ENCODE results near the gene ADAMTS2.

The ADAMTS2 gene

DNA sequence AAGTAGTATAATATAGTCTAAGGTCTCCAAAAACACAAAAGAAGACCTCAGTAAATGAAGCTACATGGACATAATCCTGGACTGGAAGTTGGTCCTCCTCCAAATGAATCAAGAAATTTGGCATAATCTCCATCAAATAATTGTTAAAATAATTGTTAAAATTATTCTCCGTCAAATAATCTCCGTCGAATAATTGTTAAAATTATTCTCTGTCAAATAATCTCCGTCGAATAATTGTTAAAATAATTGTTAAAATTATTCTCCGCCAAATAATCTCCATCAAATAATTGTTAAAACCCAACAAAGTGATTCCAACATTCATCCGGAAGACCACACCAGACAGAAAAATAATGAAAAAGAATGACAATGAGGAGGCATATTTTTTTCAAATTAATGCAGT lies 130.6 kb downstream of the ADAMTS2 start:
- H3K27ac Mint-ChIP-seq: no peak overlapping the region

DNA sequence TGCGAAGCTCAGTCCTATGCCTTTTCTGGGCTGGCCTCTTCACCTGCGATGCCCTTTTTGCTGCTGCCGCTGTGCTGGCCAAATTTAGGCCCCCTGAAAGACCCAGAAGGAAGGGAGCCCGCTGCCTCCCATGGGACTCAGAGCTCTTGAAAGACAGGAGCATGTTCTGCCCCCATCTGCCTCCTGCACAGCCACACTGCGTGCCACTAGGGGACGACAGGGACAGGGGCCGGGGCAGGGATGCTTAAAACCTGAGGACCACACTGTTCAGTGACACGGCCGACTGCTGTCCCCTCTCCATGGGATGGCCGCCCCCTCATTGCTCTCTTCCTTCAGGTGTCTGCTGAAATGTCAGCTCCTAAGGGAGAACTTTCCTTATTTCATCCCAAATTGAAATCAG lies 132.4 kb downstream of the ADAMTS2 start:
- Mint-ChIP-seq H3K9me3 (no peaks in the 10 kb centered on the region), H3K4me1 (ENCODE audit: low read depth) (no peaks in the 10 kb centered on the region), H3K4me3 (no peak overlapping the region), H3K27ac (no peak overlapping the region), H3K36me3 (ENCODE audit: low read depth) (no peaks in the 10 kb centered on the region), H3K27me3 (ENCODE audit: low read depth) (no peaks in the 10 kb centered on the region)

More for the DNA sequence above, 130.6 kb downstream of the ADAMTS2 start:
- Mint-ChIP-seq H3K27me3 (ENCODE audit: low read depth) (no peaks in the 10 kb centered on the region), H3K9me3 (no peaks in the 10 kb centered on the region), H3K36me3 (ENCODE audit: low read depth) (no peaks in the 10 kb centered on the region), H3K4me1 (ENCODE audit: low read depth) (no peaks in the 10 kb centered on the region), H3K4me3 (no peak overlapping the region)

DNA sequence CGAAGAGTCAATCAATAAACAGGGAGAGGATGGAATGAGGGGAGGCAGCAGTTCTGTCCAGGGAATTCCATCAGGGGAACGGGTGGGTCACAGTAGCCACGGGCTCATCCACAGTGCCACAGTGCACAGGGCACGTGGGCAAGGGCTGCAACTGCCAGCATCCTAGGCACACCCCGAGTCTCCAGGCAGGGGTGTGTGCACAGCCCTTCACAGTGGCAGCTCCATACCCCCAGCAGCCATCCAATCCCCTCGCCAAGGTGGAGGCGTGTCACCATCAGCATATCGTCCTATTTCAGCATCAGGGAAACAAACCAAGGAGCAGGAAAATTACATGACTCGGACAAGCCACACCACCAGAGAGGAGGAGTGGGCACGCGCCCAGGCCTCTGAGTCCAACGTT lies 133.6 kb downstream of the ADAMTS2 start:
- H3K27me3 Mint-ChIP-seq (ENCODE audit: low read depth): no peaks in the 10 kb centered on the region
- no peak overlapping the region for H3K27ac Mint-ChIP-seq
- no peaks in the 10 kb centered on the region for H3K4me1 Mint-ChIP-seq (ENCODE audit: low read depth)
- no peaks in the 10 kb centered on the region for H3K36me3 Mint-ChIP-seq (ENCODE audit: low read depth)
- H3K9me3 Mint-ChIP-seq: no peaks in the 10 kb centered on the region
- no peak overlapping the region for H3K4me3 Mint-ChIP-seq

DNA sequence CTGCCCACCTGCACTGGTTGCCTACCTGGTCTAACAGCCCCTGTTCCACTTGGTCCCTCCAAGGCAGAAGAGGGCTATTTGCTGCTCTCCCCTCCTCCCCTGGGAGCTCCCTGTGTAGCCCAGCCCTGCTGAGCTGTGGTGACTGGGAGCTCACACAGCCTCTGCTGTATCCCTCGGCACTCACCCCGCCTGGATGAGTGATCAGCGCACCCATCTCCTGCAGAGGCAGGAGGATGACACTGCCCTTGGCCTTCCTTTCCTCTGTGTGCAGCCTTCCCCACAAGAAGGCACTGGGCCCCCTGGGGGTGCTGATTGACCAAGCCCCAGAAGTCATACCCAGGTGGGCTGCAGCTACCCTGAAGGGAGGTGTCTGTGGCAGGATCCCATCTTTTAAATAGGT lies 134.2 kb downstream of the ADAMTS2 start:
- H3K9me3 Mint-ChIP-seq: no peaks in the 10 kb centered on the region
- no peak overlapping the region for H3K4me3 Mint-ChIP-seq
- H3K27me3 Mint-ChIP-seq (ENCODE audit: low read depth): no peaks in the 10 kb centered on the region
- no peaks in the 10 kb centered on the region for H3K4me1 Mint-ChIP-seq (ENCODE audit: low read depth)
- H3K36me3 Mint-ChIP-seq (ENCODE audit: low read depth): no peaks in the 10 kb centered on the region
- no peak overlapping the region for H3K27ac Mint-ChIP-seq

DNA sequence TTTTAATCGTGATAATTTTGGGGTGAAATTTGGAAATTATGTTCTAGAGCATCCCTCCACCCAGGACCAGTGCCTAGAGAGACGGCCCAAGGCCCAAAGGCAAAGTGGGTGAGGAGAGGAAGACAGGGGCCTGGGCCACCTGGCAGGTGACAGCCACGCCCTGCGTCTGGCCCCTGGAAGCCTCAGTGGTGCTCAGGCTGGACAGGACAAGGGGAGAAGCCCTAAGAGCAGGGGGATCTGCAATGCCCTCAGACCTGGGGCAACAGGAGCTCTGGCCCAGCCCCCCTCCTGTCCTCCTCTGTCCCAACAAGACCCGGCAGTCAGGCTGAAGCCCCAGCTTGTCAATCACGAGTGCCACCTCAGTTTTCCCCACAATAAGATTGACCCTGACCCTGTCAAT lies 134.8 kb downstream of the ADAMTS2 start:
- no peaks in the 10 kb centered on the region for H3K9me3 Mint-ChIP-seq
- H3K4me1 Mint-ChIP-seq (ENCODE audit: low read depth): no peaks in the 10 kb centered on the region
- no peaks in the 10 kb centered on the region for H3K36me3 Mint-ChIP-seq (ENCODE audit: low read depth)
- H3K4me3 Mint-ChIP-seq: no peak overlapping the region
- no peak overlapping the region for H3K27ac Mint-ChIP-seq
- no peaks in the 10 kb centered on the region for H3K27me3 Mint-ChIP-seq (ENCODE audit: low read depth)

DNA sequence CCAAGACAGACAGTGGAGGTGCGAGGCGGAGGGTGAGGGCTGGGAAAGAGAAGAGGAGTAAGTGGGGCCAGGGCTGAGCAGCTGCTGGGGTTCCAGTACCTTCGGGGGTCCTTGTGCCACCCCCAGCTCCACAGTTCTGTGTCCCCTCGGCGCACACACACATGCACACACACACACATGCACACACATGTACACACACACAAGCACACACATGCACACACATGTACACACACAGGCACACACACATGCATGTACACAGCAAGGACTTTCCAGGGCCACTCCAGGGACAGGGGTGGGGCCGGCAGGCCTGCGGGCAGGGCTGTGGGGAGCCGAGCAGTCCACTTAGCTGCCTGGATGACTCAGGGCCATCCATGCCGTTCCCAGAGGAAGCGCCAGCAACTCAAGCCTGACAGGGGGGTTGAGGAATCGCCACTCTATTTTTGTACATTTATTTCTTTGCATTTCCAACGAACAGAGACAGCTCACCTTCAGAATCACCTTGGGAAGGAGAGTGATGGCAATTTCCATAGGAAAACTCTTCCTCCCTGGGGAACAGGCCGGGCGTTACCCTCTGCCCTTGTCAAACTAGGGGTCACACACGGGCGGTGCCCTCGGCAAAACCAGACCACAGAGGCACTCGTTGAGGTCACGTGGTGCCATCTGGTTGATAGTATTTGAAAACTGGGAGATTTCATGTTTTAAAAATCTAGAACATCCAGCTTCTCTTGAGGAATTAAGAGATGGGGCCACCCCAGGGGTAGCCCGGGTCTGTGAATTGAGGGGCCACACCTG lies 135.7 kb downstream of the ADAMTS2 start:
- H3K4me3 Mint-ChIP-seq: no peak overlapping the region
- no peaks in the 10 kb centered on the region for H3K27me3 Mint-ChIP-seq (ENCODE audit: low read depth)
- no peaks in the 10 kb centered on the region for H3K36me3 Mint-ChIP-seq (ENCODE audit: low read depth)
- no peaks in the 10 kb centered on the region for H3K9me3 Mint-ChIP-seq
- no peak overlapping the region for H3K27ac Mint-ChIP-seq
- no peaks in the 10 kb centered on the region for H3K4me1 Mint-ChIP-seq (ENCODE audit: low read depth)

DNA sequence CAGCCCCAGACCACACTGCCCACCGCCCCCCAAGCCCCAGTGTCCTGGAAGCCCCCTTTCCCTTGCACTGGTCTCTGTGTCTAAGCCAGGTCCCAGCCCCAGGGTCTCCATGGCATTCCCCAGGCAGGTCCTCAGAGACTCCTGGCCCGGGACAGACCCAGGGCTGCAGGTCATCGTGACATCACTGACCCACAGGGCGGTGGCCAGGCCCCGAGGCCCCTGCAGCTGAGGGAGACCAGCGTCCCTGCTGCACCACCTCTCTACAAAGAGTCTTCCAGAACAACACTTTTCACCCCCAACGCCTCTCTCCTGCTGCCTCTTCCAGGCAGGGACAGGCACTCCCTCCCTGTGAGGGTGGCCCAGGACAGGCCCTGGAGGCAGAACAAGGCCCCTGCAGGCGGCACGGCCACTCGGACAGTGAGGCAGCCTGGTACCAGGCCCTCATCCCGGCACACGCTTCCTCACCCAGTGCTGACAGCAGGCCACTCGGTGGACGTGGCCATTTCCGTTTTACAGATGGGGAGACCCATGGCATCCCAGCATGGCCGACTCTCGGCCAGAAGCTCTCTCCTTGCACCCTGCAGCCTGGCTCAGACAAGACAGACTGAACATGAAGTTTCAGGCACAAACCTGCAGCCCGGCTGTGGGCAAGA lies 136.4 kb downstream of the ADAMTS2 start:
- Mint-ChIP-seq H3K27me3 (ENCODE audit: low read depth) (no peaks in the 10 kb centered on the region), H3K36me3 (ENCODE audit: low read depth) (no peaks in the 10 kb centered on the region), H3K9me3 (no peaks in the 10 kb centered on the region), H3K4me1 (ENCODE audit: low read depth) (no peaks in the 10 kb centered on the region), H3K27ac (no peak overlapping the region), H3K4me3 (no peak overlapping the region)

DNA sequence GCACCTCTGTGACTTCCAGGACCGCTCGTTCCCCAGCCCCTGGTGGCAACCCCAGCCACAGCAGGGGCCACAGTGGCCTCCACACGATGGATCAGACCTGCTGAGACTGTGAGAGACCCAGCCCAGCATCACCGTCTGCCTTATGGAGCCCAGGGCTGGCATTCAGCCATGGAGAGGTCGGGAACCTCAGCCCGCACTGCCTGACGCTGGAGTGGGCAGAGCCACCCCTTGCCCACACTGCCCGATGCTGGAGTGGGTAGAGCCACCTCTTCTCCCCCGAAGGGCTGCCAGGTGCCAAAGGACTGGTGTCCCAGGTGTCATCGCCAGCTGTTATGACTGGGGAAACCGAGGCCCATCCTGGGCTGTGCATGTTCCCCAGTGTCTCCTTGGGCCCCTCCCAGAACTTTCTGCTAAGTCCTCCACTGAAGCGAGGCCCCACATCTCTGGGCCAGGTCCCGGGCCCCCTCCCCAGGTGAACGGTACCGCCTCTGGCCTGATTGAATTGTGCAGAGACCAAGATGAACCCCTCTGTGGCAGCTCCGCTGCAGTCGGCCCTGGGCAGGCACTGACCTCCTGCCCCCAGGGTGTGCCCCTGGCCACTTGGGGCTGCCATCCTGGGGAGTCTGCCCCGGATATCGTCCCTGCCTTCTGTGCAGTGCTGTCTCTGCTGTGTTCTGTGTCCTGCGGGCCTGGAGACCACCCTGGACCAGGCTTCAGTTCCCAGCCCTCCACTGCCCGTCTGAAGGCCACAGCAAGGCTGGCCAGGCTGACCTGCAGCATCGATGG lies 137.1 kb downstream of the ADAMTS2 start:
- H3K36me3 Mint-ChIP-seq (ENCODE audit: low read depth): no peaks in the 10 kb centered on the region
- no peak overlapping the region for H3K4me3 Mint-ChIP-seq
- no peaks in the 10 kb centered on the region for H3K4me1 Mint-ChIP-seq (ENCODE audit: low read depth)
- H3K9me3 Mint-ChIP-seq: no peaks in the 10 kb centered on the region
- H3K27ac Mint-ChIP-seq: no peak overlapping the region
- H3K27me3 Mint-ChIP-seq (ENCODE audit: low read depth): no peaks in the 10 kb centered on the region

DNA sequence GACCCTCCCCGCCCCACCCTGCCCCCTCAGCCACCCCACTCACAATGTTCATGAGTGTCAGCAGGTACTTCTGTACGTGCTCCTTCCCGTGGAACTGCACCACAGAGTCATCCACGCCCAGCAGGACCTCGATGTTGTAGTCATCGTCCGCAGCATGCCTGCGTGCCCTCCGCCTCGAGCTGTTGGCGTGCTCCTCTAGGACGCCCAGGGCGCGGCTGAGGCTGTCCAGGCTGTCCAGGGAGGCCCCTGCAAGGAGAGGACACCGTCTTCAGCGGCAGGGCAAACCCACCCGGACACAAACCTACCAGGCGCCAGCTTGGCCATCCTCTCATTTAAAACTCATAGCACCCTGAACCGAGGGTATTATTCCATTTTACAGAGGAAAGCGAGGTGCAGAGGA lies 137.8 kb downstream of the ADAMTS2 start:
- H3K4me1 Mint-ChIP-seq (ENCODE audit: low read depth): no peaks in the 10 kb centered on the region
- H3K9me3 Mint-ChIP-seq: no peaks in the 10 kb centered on the region
- no peaks in the 10 kb centered on the region for H3K36me3 Mint-ChIP-seq (ENCODE audit: low read depth)
- no peaks in the 10 kb centered on the region for H3K27me3 Mint-ChIP-seq (ENCODE audit: low read depth)
- H3K4me3 Mint-ChIP-seq: no peak overlapping the region
- no peak overlapping the region for H3K27ac Mint-ChIP-seq

DNA sequence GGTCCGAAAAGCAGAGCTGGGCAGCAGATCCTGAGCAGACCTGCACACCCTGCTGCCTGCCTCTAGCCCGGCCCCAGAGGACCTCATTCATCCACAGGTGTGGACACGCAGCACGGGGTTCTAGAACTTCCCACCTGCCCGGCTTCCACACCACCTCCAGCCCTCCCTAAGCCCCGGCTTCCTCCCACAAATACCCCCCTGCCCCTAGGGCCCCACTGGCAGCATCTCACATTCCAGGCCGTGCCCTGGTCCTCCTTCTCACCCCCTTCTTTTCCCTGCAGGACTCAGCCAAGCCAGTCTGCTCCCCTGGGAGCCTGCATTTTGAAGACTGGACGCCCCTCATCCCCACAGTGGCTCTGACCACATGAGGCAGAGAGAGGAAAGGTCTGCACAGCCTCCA lies 138.9 kb downstream of the ADAMTS2 start:
- H3K27me3 Mint-ChIP-seq (ENCODE audit: low read depth): no peaks in the 10 kb centered on the region
- no peaks in the 10 kb centered on the region for H3K9me3 Mint-ChIP-seq
- no peak overlapping the region for H3K27ac Mint-ChIP-seq
- no peak overlapping the region for H3K4me3 Mint-ChIP-seq
- no peaks in the 10 kb centered on the region for H3K36me3 Mint-ChIP-seq (ENCODE audit: low read depth)
- H3K4me1 Mint-ChIP-seq (ENCODE audit: low read depth): no peaks in the 10 kb centered on the region

DNA sequence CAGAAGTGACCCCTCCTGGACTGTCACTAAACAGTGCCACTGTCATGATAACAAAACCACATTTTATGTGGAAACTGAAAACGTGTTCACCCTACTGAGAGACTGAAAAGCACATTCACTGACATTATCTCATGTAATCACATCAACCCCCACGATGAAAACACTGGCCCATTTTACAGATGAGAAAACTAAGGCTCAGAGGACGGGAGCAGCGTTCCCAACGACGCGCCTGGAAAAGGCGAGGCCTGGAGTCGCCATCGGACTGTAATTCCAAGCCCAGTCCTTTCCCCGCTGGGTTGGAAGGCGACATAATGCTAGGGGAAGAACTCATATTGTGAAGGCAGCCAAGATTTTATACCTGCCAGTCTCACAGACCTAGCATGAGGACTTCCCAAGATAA lies 140.0 kb downstream of the ADAMTS2 start:
- H3K27ac Mint-ChIP-seq: no peak overlapping the region
- H3K36me3 Mint-ChIP-seq (ENCODE audit: low read depth): no peaks in the 10 kb centered on the region
- H3K27me3 Mint-ChIP-seq (ENCODE audit: low read depth): no peaks in the 10 kb centered on the region
- H3K4me1 Mint-ChIP-seq (ENCODE audit: low read depth): no peaks in the 10 kb centered on the region
- H3K4me3 Mint-ChIP-seq: no peak overlapping the region
- no peaks in the 10 kb centered on the region for H3K9me3 Mint-ChIP-seq

DNA sequence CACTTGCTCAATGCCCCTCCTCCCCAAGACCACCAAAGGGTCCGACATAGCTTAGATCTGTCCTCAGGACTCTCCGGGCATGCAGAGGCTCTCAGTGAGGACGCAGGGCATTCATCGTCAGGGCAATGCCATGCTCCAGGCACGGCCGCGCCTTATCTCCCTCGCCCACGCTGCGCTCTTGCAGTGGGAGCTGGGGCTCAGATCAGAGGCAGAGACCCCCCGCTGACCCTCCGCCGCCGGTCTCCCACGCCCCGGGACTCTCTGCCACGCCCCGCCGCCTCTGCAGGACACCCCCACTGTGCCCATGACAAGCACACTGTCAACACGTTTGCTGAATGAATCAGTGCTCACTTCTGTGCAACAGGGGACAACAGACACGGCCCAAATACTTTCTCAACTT lies 140.7 kb downstream of the ADAMTS2 start:
- no peak overlapping the region for H3K27ac Mint-ChIP-seq
- no peaks in the 10 kb centered on the region for H3K4me1 Mint-ChIP-seq (ENCODE audit: low read depth)
- H3K9me3 Mint-ChIP-seq: no peaks in the 10 kb centered on the region
- no peak overlapping the region for H3K4me3 Mint-ChIP-seq
- no peaks in the 10 kb centered on the region for H3K36me3 Mint-ChIP-seq (ENCODE audit: low read depth)
- no peaks in the 10 kb centered on the region for H3K27me3 Mint-ChIP-seq (ENCODE audit: low read depth)

DNA sequence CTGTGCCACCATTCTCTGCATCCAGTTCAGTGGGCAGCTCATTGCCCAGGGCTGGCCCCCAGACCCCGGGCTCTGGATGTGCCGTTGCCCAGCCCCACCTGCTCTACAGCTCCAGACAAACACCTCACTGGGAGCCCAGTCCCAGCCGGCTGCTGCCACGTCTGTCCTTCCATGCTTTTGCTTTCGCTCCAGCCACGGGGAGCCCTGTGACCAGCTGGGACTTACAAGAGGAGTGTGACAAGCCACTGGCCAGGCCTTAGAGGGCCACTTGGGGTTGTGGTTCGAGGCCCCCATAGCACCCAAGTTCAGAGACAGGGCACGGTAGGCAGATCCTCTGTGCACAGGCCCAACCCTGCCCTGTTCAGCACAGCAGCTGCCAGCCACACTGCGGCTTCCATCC lies 142.0 kb downstream of the ADAMTS2 start:
- Mint-ChIP-seq H3K4me3 (no peak overlapping the region), H3K27ac (no peak overlapping the region), H3K4me1 (ENCODE audit: low read depth) (no peaks in the 10 kb centered on the region), H3K9me3 (no peaks in the 10 kb centered on the region), H3K36me3 (ENCODE audit: low read depth) (no peaks in the 10 kb centered on the region), H3K27me3 (ENCODE audit: low read depth) (no peaks in the 10 kb centered on the region)

DNA sequence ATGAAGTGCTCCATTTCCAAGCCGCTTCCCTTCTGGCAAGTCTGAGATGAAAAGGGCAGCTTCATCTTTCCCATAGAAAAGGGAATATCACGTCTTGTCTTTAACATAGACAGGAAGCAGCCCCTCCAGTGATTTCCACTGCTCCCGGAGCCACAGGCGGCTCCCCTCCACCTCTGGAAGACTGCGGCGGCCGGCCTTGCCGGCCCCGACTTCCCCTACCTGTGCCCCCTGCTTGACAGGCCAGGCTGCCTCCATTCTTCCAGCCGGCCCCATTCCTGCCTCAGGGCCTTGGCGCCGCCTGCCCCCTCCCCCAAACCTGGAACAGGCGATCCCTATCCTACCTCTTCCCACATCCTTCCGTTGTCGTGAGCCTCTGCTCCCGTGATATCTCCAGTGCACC lies 143.3 kb downstream of the ADAMTS2 start:
- H3K4me3 Mint-ChIP-seq: no peak overlapping the region
- no peak overlapping the region for H3K27ac Mint-ChIP-seq
- no peaks in the 10 kb centered on the region for H3K36me3 Mint-ChIP-seq (ENCODE audit: low read depth)
- H3K27me3 Mint-ChIP-seq (ENCODE audit: low read depth): no peaks in the 10 kb centered on the region
- H3K4me1 Mint-ChIP-seq (ENCODE audit: low read depth): no peaks in the 10 kb centered on the region
- no peaks in the 10 kb centered on the region for H3K9me3 Mint-ChIP-seq

DNA sequence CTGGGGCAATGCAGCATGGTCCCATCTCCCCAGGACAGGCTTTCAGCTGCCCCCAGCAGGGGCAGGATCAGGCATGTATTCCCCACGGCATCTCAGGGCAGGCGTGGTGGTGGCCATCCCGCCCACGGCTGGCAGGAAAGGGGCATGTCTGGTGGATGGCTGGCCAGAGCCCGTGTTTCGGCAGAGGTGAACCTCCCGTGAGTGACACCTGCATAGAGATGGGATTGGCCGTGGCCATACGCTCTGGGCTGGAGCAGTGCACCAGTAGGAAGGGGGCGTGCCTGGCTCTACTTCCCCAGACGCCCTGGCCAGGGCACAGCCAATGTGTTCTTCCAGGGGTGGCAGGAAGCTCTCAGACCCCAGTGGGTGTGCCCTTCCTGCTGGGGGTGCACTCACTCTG lies 146.0 kb downstream of the ADAMTS2 start:
- H3K27me3 Mint-ChIP-seq (ENCODE audit: low read depth): no peaks in the 10 kb centered on the region
- no peaks in the 10 kb centered on the region for H3K9me3 Mint-ChIP-seq
- H3K4me1 Mint-ChIP-seq (ENCODE audit: low read depth): no peaks in the 10 kb centered on the region
- no peaks in the 10 kb centered on the region for H3K36me3 Mint-ChIP-seq (ENCODE audit: low read depth)
- H3K4me3 Mint-ChIP-seq: no peak overlapping the region
- H3K27ac Mint-ChIP-seq: no peak overlapping the region
